ENCODE results near the gene MTMR10.
A peak's percentile ranks its signal among the peaks of the same experiment; 100 is the strongest.

MTMR10 gene

DNA sequence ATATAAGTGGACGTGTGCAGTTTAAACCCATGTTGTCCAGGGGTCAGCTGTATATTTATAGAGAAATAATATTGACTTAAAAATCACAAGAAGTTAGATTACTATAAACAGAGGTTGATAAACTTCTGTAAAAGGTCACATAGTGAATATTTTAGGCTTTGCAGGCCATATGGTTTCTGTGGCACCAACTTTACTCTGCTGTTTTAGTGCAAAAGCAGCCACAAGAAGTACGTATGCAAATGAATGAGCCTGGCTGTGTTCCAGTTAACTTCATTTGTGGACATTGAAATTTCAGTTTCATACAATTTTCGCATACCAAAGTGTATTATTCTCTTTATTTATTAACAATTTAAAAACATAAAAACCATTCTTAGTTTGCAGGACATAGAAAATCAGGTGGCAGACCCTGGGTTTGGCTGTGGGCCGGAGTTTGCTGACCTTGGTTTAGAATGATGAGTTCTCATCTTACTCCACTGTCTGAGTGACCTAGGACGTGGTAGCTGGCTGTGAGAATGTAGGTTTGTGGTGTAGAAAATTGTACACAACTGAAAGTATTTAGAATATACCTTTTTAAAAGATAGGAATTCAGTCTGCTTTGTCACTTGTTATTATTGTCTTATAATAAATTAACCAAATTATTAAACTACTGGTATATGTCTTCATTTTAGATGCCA, 71.4 kb downstream of the MTMR10 start:
- DNase-seq, result no peak

DNA sequence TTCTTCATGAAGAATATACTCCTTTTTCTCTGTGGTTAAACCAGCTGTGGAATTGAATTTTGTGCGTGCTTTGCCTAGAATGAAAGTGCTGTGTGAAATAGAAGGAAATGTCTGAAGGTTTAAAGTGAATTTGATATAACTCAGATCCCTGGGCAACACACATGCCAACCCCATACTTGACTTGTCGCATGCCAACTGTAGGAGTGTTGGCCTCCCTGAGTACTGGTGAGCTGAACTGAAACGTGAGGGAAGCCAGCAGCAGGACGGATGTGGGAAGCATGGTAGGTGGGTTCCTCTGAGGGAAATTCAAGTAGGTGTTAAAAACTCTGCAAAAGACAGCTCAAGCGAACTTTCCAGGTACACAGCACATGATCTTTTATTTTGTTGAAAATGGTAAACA, 73.1 kb downstream of the MTMR10 start:
- no peak for DNase-seq

DNA sequence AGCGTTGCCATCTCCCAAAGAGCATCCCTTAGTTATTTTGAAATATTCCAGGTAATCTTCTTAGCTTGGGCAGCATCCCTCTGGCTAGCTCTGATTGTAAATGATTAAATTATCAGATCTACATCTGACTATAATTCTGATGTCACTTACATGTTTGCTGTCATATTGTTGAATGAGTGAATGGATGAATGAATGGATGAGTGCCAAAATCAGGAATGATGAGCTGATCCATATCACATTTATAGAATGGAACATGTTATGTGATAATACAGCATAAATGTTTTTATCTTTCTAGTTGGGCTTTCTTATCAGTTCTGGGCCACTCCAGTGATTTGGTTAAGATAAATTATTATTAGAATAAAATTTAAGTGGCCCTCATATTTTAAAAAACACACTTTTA, 73.8 kb downstream of the MTMR10 start:
- no peak for DNase-seq

DNA sequence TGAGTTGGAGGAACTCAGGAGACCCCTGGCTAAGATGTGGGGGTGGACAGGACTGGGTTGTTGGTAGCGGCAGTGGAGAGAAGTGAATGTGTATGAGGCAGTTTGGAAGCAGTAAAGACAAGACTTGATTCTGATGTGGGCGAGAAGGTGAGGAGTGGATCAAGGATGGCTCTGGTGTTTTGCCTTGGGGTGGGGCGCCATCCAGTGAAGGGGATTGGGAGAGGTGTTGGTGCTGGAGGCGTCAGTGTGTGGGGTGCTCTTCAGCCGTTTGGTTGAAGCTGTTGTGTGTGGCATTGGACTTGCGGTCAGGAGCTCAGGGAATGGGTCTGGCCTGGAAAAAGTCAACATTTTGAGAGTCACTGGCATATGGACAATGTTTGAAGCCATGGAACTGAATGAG, 74.4 kb downstream of the MTMR10 start:
- DNase-seq, result no peak

DNA sequence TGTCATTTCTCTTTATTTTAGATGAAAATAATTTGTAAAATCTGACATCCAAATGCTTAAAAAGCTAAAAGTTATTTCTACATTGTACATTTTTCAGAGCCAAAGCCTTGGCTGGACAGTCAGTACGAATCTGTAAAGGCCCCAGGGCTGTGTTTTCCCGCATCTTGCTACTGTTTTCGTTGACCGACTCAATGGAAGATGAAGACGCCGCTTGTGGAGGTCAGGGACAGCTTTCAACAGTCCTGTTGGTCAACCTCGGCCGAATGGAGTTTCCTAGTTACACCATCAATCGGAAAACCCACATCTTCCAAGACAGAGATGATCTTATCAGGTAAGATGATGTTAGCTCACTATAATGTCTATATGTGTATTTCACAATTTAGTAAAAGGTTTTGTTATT, 77.7 kb downstream of the MTMR10 start:
- no peak for DNase-seq

DNA sequence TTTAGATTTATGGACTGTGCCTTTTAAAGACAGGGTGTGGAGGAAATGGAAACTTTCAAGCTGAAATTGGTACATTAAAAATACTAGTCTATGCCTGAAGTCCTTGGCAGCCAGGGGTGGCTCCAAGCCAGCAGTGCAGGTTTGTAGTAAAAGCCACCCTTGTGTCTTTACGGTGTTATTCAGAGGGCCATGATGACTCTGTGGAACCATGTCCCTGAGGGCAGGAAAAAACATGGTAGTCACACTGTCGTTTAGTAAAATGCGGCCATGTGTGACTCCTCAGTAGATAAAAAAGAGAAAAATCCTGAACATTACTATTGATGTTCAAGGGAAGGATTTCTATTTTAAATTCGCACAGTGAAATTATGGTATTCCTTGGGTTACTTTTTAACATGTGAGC, 85.1 kb downstream of the MTMR10 start:
- DNase-seq, result no peak

DNA sequence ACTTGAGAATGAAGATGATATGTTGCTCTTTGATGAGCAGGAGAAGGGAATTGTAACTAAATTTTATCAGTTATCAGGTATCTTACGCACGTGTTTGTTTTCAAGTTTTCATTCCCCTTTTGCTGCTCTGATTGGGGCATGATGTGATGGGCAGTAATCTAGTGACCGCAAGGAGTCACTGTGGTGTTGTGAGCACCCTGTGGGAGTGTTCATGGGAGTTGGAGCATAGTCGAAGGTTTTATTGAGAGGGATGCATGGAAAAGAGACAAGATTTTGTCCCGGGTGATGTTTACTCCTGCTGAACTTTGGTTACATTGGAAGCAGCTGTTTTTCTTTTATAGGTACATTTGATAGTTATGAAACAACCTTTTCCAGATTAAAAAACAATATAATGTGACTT, 85.6 kb downstream of the MTMR10 start:
- no peak for DNase-seq

DNA sequence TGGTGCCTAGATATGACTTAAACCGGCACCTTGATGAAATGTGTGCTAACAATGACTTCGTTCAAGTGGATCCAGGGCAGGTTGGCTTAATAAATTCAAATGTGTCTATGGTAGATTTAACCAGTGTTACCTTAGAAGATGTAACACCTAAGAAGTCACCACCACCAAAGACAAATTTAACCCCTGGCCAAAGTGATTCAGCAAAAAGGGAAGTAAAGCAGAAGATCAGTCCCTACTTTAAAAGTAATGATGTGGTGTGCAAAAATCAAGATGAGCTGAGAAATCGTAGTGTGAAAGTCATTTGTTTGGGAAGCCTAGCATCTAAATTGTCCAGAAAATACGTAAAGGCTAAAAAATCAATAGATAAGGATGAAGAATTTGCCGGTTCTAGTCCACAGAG, 86.6 kb downstream of the MTMR10 start:
- no peak for DNase-seq

DNA sequence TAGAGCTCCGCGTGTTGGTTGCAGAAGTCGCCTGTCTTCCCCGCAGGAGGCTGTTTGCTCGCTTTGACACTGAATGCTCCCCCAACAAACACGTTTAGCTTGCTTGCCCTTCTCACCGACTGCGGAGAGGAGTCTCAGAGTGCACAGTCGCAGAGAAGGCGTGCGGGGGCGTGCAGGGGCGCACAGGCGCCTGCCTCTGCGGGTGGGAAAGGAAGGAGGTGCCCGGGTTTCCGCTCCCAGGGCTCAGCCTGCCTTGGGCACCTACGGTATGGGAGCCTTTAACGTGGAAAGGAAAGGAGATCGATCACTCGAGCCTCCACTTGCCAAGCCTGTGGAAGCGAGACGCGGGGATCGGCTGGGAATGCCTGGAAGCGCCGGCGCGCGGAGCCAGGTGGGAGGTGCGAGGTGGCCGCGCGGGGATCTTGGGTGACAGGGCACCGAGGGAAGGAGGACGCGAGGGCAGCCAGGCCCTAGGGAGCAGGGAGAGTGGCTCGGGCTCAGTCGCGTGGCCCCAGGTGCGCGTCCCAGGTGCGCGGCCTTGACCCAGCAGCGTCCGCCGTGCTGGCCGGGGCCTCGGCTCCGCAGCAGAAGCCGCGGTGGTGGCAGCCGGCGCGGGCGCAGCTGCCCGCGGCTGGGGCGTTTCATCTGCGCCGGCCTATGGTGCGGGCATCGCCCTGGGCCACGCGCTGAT, 87.8 kb downstream of the MTMR10 start, which contains the start of gene FAN1:
TSS of gene FAN1 (plus strand) at position 419 of the 691 bp plus-strand sequence. CDS start 749 bp downstream, outside the sequence.
- peak; percentile 34 for DNase-seq

DNA sequence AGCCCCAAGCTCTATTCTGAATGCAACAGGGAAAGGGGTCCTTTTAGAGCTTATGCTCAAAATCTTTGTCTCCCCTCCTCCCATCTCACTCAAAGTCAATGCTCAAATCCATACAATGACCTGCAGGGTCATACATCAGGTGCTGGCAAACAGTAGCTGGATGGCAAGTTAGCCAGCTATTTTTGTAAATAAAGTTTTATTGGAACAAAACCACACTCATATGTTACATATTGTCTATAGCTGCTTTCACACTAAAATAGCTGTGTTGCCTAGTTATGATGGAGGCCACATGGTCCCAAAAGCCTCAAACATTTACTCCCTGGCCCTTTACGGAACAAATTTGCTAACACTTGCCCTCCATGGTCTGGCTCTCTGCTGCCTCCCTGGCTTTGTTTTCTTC, 89.5 kb downstream of the MTMR10 start:
- no peak for DNase-seq

DNA sequence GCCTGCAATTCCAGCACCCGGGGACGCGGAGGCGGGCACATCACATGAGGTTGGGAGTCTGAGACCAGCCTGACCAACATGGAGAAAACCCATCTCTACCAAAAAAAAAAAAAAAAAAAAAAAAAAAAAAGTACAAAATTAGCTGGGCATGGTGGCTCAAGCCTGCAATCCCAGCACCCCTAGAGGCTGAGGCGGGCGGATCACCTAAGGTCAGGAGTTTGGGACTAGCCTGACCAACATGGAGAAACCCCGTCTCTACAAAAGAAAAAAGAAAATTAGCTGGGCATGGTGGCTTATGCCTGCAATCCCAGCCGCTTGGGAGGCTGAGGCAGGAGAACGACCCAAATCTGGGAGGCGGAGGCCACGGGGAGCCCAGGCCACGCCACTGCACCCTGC, 95.2 kb downstream of the MTMR10 start:
- no peak for DNase-seq

DNA sequence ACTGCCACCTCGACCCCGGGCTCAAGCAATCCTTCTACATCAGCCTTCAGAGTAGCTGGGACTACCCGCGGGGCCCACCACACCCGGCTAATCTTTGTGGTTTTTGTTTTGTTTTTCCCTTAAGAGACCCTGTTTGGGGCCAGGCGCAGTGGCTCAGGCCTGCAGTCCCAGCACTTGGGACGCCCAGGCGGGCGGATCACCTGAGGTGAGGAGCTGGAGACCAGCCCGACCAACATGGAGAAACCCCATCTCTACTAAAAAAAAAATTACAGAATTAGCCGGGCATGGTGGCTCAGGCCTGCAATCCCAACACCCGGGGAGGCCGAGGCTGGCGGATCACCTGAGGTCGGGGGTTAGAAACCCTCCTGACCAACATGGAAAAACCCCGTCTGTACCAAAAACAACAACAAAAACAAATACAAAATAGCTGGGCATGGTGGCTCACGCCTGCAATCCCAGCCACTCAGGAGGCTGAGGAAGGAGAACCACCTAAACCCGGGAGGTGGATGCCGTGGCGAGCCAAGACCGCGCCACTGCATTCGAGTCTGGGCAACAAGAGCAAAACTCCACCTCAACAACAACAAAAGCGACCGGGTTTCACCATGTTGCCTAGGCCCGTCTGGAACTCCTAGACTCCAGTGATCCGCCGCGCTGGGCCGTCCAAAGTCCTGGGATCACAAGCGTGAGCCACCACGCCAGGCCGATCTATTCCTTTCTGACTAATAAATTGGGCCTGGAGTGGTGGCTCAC, 95.8 kb downstream of the MTMR10 start:
- DNase-seq, result no peak

DNA sequence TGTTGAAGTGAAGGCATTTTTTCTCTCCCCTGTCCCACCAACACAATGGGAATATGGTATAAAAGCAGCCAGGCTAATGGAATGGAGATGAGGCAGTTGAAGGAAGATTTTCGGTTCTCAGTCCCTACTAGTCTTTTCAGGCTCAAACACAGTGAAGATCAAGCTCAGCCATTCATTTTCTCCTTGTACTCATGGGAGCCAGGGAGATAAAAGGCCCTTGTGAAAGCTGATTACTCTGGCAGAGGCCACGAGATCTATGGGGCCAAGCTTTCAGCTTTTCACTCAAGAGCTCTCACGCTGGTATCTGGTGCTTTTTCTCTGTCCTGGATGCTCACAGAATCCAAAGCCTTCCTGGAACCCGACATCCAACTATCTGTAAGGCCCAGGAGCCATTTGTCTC, 102.2 kb downstream of the MTMR10 start:
- no peak for DNase-seq
